OCI-LY1 (cell line): ENCODE measurements around the gene CACNA1I.

Experiments used
- H2AFZ ChIP-seq: fragments of 200-600 bp; sonication (generic), shearing (Covaris generic); 2 replicates; pipeline ENCODE4 v1.6.0; 2014; ENCODE audit warnings: antibody characterized with exemption, mild to moderate bottlenecking, low read length
- H3F3A ChIP-seq: fragments of 200-600 bp; sonication (generic), shearing (Covaris generic); 2 replicates; pipeline ENCODE4 v1.6.0; 2014; ENCODE audit warnings: mild to moderate bottlenecking, antibody characterized with exemption, low read length, moderate library complexity; ENCODE audit not compliant: insufficient read depth
- H3K27ac ChIP-seq: fragments of 200-600 bp; sonication (generic); 2 replicates; pipeline ENCODE4 v1.5.1; 2014; ENCODE audit warnings: low read length, mixed run types, mild to moderate bottlenecking, low read depth; ENCODE audit not compliant: poor library complexity, severe bottlenecking
- H3K27me3 ChIP-seq: fragments of 200-600 bp; sonication (generic); 2 replicates; pipeline ENCODE4 v1.6.0; 2014; ENCODE audit warnings: antibody characterized with exemption, mild to moderate bottlenecking, low read length, moderate library complexity; ENCODE audit not compliant: insufficient read depth
- H3K36me3 ChIP-seq: fragments of 200-600 bp; sonication (generic); 2 replicates; pipeline ENCODE4 v1.6.1; 2014; ENCODE audit warnings: mild to moderate bottlenecking, antibody characterized with exemption, low read length, moderate library complexity, mixed read lengths; ENCODE audit not compliant: insufficient read depth
- H3K4me1 ChIP-seq: fragments of 200-600 bp; sonication (generic); 2 replicates; pipeline ENCODE4 v1.5.1; 2014; ENCODE audit warnings: mild to moderate bottlenecking, low read length, moderate library complexity; ENCODE audit not compliant: insufficient read depth, severe bottlenecking
- H3K4me2 ChIP-seq: fragments of 200-600 bp; sonication (generic), shearing (Covaris generic); 2 replicates; pipeline ENCODE4 v1.6.1; 2014; ENCODE audit warnings: low read length
- H3K4me3 ChIP-seq: fragments of 200-600 bp; sonication (generic); 2 replicates; pipeline ENCODE4 v1.5.1; 2014; ENCODE audit warnings: low read length, low read depth, mild to moderate bottlenecking, mixed read lengths; ENCODE audit not compliant: poor library complexity, severe bottlenecking
- H3K79me2 ChIP-seq: fragments of 200-600 bp; shearing (Covaris generic); 2 replicates; pipeline ENCODE4 v1.6.1; 2016; ENCODE audit warnings: mixed run types, low read length, mixed read lengths; ENCODE audit not compliant: insufficient read depth
- H3K9ac ChIP-seq: fragments of 200-600 bp; sonication (generic), shearing (Covaris generic); 2 replicates; pipeline ENCODE4 v1.6.1; 2014; ENCODE audit warnings: mild to moderate bottlenecking, low read length, mixed read lengths
- H3K9me2 ChIP-seq: fragments of 200-600 bp; sonication (generic), shearing (Covaris generic); 2 replicates; pipeline ENCODE4 v1.6.1; 2014; ENCODE audit warnings: low read depth, mild to moderate bottlenecking, low read length, mixed read lengths
- H3K9me3 ChIP-seq: fragments of 200-600 bp; shearing (Covaris generic); 2 replicates; pipeline ENCODE4 v1.6.1; 2014; ENCODE audit warnings: low read length, mixed read lengths
- H4K20me1 ChIP-seq: fragments of 200-600 bp; sonication (generic), shearing (Covaris generic); 2 replicates; pipeline ENCODE4 v1.6.0; 2016; ENCODE audit warnings: mild to moderate bottlenecking, low read length; ENCODE audit not compliant: insufficient read depth
- CTCF ChIP-seq: fragments of 200-600 bp; sonication (generic), shearing (Covaris generic); IDR thresholded peaks from 2 replicates; pipeline ENCODE4 v1.5.1; 2017; ENCODE audit warnings: mild to moderate bottlenecking, antibody characterized with exemption, low read length, moderate library complexity, mixed read lengths
- EZH2 ChIP-seq: fragments of 200-600 bp; sonication (generic), shearing (Covaris generic); IDR thresholded peaks from 2 replicates; pipeline ENCODE4 v1.8.0; 2017; ENCODE audit warnings: borderline replicate concordance, mixed run types, mild to moderate bottlenecking, antibody characterized with exemption, low read length, moderate library complexity, mixed read lengths

The CACNA1I gene

GRCh38 chr22:39638958-39639357 is 68.4 kb downstream of the CACNA1I start:
- Histone ChIP-seq H3K27ac (no peak overlapping the region), H3K4me3 (no peak overlapping the region), H3K4me2 (no peak overlapping the region), H3K9me2 (no peaks in the 10 kb centered on the region), H3F3A (no peaks in the 10 kb centered on the region), H3K9me3 (no peaks in the 10 kb centered on the region), H3K79me2 (no peaks in the 10 kb centered on the region), H3K4me1 (no peaks in the 10 kb centered on the region), H3K36me3 (no peaks in the 10 kb centered on the region), H3K9ac (no peak overlapping the region), H4K20me1 (no peaks in the 10 kb centered on the region), H2AFZ (no peak overlapping the region), H3K27me3 (no peaks in the 10 kb centered on the region)
- no peak for TF ChIP-seq CTCF
- no peak for TF ChIP-seq EZH2

GRCh38 chr22:39641660-39642310 is 71.2 kb downstream of the CACNA1I start:
- Histone ChIP-seq H3K4me2 (no peak overlapping the region), H3K79me2 (no peaks in the 10 kb centered on the region), H3K27ac (no peak overlapping the region), H3K9me3 (no peaks in the 10 kb centered on the region), H3K4me3 (no peak overlapping the region), H2AFZ (no peak overlapping the region), H3K27me3 (no peaks in the 10 kb centered on the region), H3K4me1 (no peaks in the 10 kb centered on the region), H4K20me1 (no peaks in the 10 kb centered on the region), H3K9ac (no peak overlapping the region), H3F3A (no peaks in the 10 kb centered on the region), H3K36me3 (no peaks in the 10 kb centered on the region), H3K9me2 (no peaks in the 10 kb centered on the region)
- TF ChIP-seq CTCF (no peak), EZH2 (no peak)

GRCh38 chr22:39643311-39644083 is 72.9 kb downstream of the CACNA1I start:
- Histone ChIP-seq H3K9me3 (no peaks in the 10 kb centered on the region), H3K27ac (no peak overlapping the region), H3K9me2 (no peaks in the 10 kb centered on the region), H3K27me3 (no peaks in the 10 kb centered on the region), H3K4me3 (no peak overlapping the region), H3K79me2 (no peaks in the 10 kb centered on the region), H4K20me1 (no peaks in the 10 kb centered on the region), H3K4me1 (no peaks in the 10 kb centered on the region), H2AFZ (no peak overlapping the region), H3K36me3 (no peaks in the 10 kb centered on the region), H3F3A (no peaks in the 10 kb centered on the region), H3K4me2 (no peak overlapping the region), H3K9ac (no peak overlapping the region)
- TF ChIP-seq EZH2 (no peak), CTCF (no peak)
